HEK293T (cell line): ENCODE measurements around the gene SCAP.
"Not testable (repeated sequence)": the region's sequence is repeated elsewhere in the genome, so short reads cannot be mapped to it uniquely, and the experiment has no call there.

ENCODE experiments used
- CTCF ChIA-PET: fragments of 350-600 bp; formaldehyde crosslinking; extraction: SDS; loops from one replicate; lab custom pipeline; 2021; ENCODE audit warnings: antibody characterized with exemption, inconsistent platforms; lab: Yijun Ruan, JAX
- POLR2A ChIA-PET: fragments of 350-600 bp; formaldehyde crosslinking; extraction: SDS; loops from one replicate; lab custom pipeline; 2020; ENCODE audit warnings: antibody characterized with exemption, inconsistent platforms; lab: Yijun Ruan, JAX
- DNase-seq: peaks from one replicate; pipeline ENCODE4 v3.0.0; 2012; ENCODE audit warnings: mixed read lengths; ENCODE audit errors: extremely low spot score
- ARNT ChIP-seq: fragments of 450-650 bp; IDR thresholded peaks from 2 replicates; pipeline ENCODE4 v1.6.1; 2017; ENCODE audit warnings: mild to moderate bottlenecking
- BHLHE40 ChIP-seq: fragments of 450-650 bp; IDR thresholded peaks from 2 replicates; pipeline ENCODE4 v1.6.1; 2016; ENCODE audit warnings: mild to moderate bottlenecking, moderate library complexity, borderline replicate concordance
- CTBP1 ChIP-seq: fragments of 450-650 bp; IDR thresholded peaks from 2 replicates; pipeline ENCODE4 v1.6.1; 2016; ENCODE audit warnings: borderline replicate concordance
- ELF4 ChIP-seq: fragments of 450-650 bp; IDR thresholded peaks from 2 replicates; pipeline ENCODE4 v1.6.1; 2017; ENCODE audit warnings: antibody characterized with exemption
- FOXA1 ChIP-seq: fragments of 450-650 bp; IDR thresholded peaks from 2 replicates; pipeline ENCODE4 v1.6.1; 2016; ENCODE audit warnings: mild to moderate bottlenecking
- FOXK2 ChIP-seq: fragments of 450-650 bp; IDR thresholded peaks from 2 replicates; pipeline ENCODE4 v1.6.1; 2016; ENCODE audit warnings: mild to moderate bottlenecking
- FOXM1 ChIP-seq: fragments of 450-650 bp; IDR thresholded peaks from 2 replicates; pipeline ENCODE4 v1.6.1; 2017; ENCODE audit warnings: mild to moderate bottlenecking, borderline replicate concordance
- HDGF ChIP-seq: fragments of 450-650 bp; IDR thresholded peaks from 2 replicates; pipeline ENCODE4 v1.6.1; 2017; ENCODE audit warnings: antibody characterized with exemption, borderline replicate concordance
- L3MBTL2 ChIP-seq: fragments of 450-650 bp; conservative IDR thresholded peaks from 2 replicates; pipeline ENCODE4 v1.6.1; 2016; ENCODE audit warnings: mild to moderate bottlenecking
- LEF1 ChIP-seq: fragments of 450-650 bp; IDR thresholded peaks from 2 replicates; pipeline ENCODE4 v1.6.1; 2017; ENCODE audit warnings: mild to moderate bottlenecking, borderline replicate concordance
- NFRKB ChIP-seq: fragments of 450-650 bp; IDR thresholded peaks from 2 replicates; pipeline ENCODE4 v1.6.1; 2016; ENCODE audit warnings: mild to moderate bottlenecking, moderate library complexity
- SP1 ChIP-seq: fragments of 450-650 bp; IDR thresholded peaks from 2 replicates; pipeline ENCODE4 v1.6.1; 2017
- SUZ12 ChIP-seq: fragments of 450-650 bp; IDR thresholded peaks from 2 replicates; pipeline ENCODE4 v1.6.1; 2016; ENCODE audit warnings: mild to moderate bottlenecking
- TARDBP ChIP-seq: fragments of 450-650 bp; IDR thresholded peaks from 2 replicates; pipeline ENCODE4 v1.6.1; 2016
- ZNF384 ChIP-seq: fragments of 450-650 bp; IDR thresholded peaks from 2 replicates; pipeline ENCODE4 v1.6.1; 2016
- TF ChIP-seq, protein P1 (sequence below): fragments of 450-650 bp; IDR thresholded peaks from 2 replicates; pipeline ENCODE4 v1.6.1; 2016

The SCAP gene

DNA sequence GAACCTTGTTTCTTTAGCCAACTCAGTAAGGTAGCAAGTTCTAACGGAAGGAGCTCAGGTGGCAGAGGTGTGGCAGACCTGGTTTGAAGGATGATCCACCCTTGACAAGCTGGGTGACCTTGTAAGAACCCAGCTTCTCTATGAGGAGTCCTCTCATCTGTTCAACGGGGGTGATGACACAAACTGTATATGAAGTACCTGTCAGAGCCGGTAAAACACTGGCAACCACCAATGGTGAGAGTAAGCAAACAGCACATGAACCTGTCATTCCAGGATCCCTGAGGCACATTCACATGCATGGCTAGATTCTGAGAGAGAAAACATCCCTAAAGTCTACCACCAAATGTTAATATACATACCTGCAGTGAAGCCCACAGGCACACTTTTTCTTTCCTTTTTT lies 2.4 kb downstream of the SCAP start:
- no peak for TF ChIP-seq ELF4
- TF ChIP-seq, protein P1, sequence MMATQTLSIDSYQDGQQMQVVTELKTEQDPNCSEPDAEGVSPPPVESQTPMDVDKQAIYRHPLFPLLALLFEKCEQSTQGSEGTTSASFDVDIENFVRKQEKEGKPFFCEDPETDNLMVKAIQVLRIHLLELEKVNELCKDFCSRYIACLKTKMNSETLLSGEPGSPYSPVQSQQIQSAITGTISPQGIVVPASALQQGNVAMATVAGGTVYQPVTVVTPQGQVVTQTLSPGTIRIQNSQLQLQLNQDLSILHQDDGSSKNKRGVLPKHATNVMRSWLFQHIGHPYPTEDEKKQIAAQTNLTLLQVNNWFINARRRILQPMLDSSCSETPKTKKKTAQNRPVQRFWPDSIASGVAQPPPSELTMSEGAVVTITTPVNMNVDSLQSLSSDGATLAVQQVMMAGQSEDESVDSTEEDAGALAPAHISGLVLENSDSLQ, result peak; percentile 45; the same call in 1 of the 2 replicates
- CTCF ChIA-PET, result interaction anchor here (0.6 kb wide), 1 partner anchor 324 kb away, joined by 6 read pairs; no protein-coding TSS in a partner anchor

DNA sequence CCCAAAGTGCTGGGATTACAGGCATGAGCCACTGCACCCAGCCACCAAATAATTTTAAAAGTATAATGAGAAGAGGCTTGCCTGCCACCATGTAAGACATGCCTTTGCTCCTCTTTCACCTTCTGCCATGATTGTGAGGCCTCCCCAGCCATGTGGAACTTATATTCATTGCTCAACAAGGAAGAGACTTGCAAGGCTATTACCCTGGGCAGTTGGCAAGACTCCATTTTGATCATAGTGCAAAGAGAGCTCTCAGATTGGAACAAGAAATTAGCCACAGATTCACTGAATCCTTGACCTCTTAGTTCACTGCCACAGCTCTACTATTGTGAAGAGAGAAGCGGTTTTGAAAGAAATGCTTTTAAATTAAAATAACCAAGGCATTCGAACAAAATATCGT lies 6.1 kb downstream of the SCAP start:
- no peak for DNase-seq
- TF ChIP-seq TARDBP (no peak), FOXM1 (no peak), SUZ12 (no peak), ARNT (no peak), LEF1 (no peak), FOXA1 (no peak), HDGF (no peak)
- CTCF ChIA-PET, result no interaction called here
- POLR2A ChIA-PET, result no interaction called here

More for the DNA sequence above, 2.4 kb downstream of the SCAP start:
- POLR2A ChIA-PET, result interaction anchor here (0.8 to 1.1 kb wide), 2 partner anchors 93 to 329 kb away, joined by 3 to 5 read pairs; partner anchors contain the start of gene PTPN23
- DNase-seq, result no peak

DNA sequence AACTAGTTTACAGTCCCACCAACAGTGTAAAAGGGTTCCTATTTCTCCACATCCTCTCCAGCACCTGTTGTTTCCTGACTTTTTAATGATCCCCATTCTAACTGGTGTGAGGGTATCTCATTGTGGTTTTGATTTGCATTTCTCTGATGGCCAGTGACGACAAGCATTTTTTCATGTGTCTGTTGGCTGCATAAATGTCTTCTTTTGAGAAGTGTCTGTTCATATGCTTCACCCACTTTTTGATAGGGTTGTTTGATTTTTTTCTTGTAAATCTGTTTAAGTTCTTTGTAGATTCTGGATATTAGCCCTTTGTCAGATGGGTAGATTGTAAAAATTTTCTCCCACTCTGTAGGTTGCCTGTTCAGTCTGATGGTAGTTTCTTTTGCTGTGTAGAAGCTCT lies 7.4 kb downstream of the SCAP start:
- POLR2A ChIA-PET, DNase-seq, CTCF ChIA-PET: not testable (repeated sequence)

DNA sequence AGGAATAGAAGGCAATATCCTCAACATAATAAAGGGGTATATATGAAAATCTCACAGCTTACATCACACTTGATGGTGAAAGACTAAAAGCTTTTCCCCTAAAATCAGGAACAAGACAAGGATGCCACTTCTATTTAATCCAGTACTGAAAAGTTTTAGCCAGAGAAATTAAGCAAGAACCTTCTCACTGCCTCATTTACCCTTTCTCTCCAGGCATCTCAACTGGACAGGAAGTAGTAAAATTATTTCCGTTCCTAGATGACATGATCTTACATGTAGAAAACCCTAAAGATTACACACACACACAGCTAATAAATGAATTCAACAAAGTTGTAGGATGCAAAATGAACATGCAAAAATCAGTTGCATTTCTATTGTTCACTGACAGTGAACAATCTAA lies 11.2 kb downstream of the SCAP start:
- ChIA-PET POLR2A (interaction anchor here (0.6 kb wide), 1 partner anchor 13 kb away, joined by 3 read pairs; no protein-coding TSS in a partner anchor), CTCF (no interaction called here)
- DNase-seq, result no peak
- TF ChIP-seq CTBP1 (no peak), HDGF (no peak), ZNF384 (no peak), L3MBTL2 (no peak), FOXK2 (no peak), FOXM1 (no peak), BHLHE40 (no peak), LEF1 (no peak), ELF4 (no peak), ARNT (no peak), FOXA1 (no peak), SP1 (no peak), SUZ12 (no peak), TARDBP (no peak), NFRKB (no peak)
- TF ChIP-seq, protein P1, result no peak

GRCh38 chr3:47459534-47460085 lies 16.1 kb downstream of the SCAP start:
- POLR2A ChIA-PET, CTCF ChIA-PET, DNase-seq: not testable (repeated sequence)

DNA sequence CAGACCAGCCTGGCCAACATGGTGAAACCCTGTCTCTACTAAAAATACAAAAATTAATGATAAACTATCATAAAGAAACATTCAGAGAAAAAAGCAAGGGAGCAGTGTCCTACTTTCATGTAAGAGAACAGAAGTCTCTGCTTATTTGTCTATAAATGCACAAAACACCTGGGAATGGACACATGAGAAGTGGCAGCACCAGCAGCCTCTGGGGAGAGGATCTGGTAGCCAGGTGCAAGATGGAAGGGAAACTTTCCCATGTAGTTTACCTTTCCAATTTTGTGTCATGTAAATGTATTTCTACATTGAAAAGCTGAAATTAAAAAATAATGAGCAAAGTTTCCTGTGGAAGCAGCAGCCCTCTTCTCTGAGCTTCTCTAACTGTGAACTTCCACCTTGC lies 18.8 kb downstream of the SCAP start:
- no peak for DNase-seq
- CTCF ChIA-PET, result interaction anchor here (0.6 to 0.7 kb wide), 2 partner anchors 406 to 1006 kb away, joined by 3 to 4 read pairs; no protein-coding TSS in a partner anchor
- no peak for TF ChIP-seq SUZ12
- POLR2A ChIA-PET, result no interaction called here

DNA sequence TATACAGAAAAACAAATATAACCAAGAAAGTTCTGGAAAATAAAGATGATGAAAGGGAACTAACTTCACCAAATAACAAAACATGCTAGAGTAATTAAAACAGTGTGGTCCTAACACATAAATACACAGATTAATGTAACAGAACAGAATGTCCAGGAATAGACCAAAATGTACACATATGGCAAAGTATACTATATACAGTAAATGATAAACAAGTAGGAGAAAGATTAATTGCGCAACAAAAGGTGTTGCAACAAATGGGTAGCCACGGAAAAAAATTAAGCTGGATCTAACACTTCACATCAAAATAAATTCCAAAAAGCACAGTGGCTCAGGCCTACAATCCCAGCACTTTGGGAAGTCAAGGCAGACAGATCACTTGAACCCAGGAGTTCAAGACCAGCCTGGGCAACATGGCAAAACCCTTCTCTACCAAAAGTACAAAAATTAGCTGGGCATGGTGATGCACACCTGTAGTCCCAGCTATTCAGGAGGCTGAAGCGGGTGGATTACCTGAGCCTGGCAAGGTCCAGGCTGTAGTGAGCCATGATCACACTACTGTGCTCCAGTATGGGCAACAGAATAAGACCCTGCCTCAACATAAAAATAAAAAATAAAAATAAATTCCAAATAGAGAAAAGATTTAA lies 19.8 kb downstream of the SCAP start:
- ChIA-PET CTCF (no interaction called here), POLR2A (no interaction called here)

More for the DNA sequence above, 19.8 kb downstream of the SCAP start:
- no peak for DNase-seq
- no peak for TF ChIP-seq NFRKB
- no peak for TF ChIP-seq ARNT
- no peak for TF ChIP-seq HDGF
- TF ChIP-seq LEF1, result no peak
- no peak for TF ChIP-seq TARDBP
- no peak for TF ChIP-seq CTBP1
- no peak for TF ChIP-seq FOXM1
- TF ChIP-seq, protein P1, result no peak
- no peak for TF ChIP-seq ZNF384
- TF ChIP-seq BHLHE40, result no peak
- TF ChIP-seq ELF4, result no peak
- no peak for TF ChIP-seq SUZ12
- TF ChIP-seq SP1, result no peak
- TF ChIP-seq FOXK2, result no peak
- TF ChIP-seq FOXA1, result no peak
